ENCODE data around the gene TNRC6B. TPM values are rescaled to one million over a fixed set of nuclear protein-coding genes. Genes with fewer than 3 reads are reported as not detected.
A peak's percentile ranks its signal among the peaks of the same experiment; 100 is the strongest.

TNRC6B gene
- total RNA-seq, 1 experiment from 2014 or later = 58.1 TPM

GRCh38 chr22:40258501-40258915, 80.8 kb downstream of the TNRC6B start:
- H2BK12ac ChIP-seq (ENCODE audit: insufficient read length, low read depth, low read length) = no peak overlapping the region
- no peak overlapping the region for H2AFZ ChIP-seq (ENCODE audit: low read length)
- H4K91ac ChIP-seq (ENCODE audit: insufficient read length, low read depth, low read length) = no peak overlapping the region
- no peaks in the 10 kb centered on the region for H4K20me1 ChIP-seq (ENCODE audit: control insufficient read depth, insufficient read depth, insufficient read length)
- H4K8ac ChIP-seq (replicated peaks; ENCODE audit: insufficient read length, low read depth, low read length) = no peak overlapping the region
- H3K9me3 Mint-ChIP-seq = no peaks in the 10 kb centered on the region
- H3K9ac ChIP-seq (ENCODE audit: extremely low read depth, insufficient read length, low read length) = no peak overlapping the region
- H3K79me1 ChIP-seq (ENCODE audit: insufficient read depth, low read depth, low read length, poor library complexity, severe bottlenecking) = no peaks in the 10 kb centered on the region
- H3K4ac ChIP-seq (ENCODE audit: low read depth, low read length) = no peak overlapping the region
- H2BK120ac ChIP-seq (ENCODE audit: low read depth, low read length, poor library complexity, severe bottlenecking) = no peak overlapping the region
- H4K5ac ChIP-seq (ENCODE audit: insufficient read length, low read depth, low read length) = no peak overlapping the region
- no peak for DNase-seq
- H3K36me3 Mint-ChIP-seq (ENCODE audit: insufficient read depth in 1 of 3, low read depth in 3 of 3) = peaks cover 9 to 46% (median 35%) of the 10 kb centered on the region in 3 experiments; a peak in 6 of 7 replicates
- peaks cover 2 to 3% of the 10 kb centered on the region in 2 experiments; a peak in 2 of 4 replicates for H3K4me1 Mint-ChIP-seq
- H3K23ac ChIP-seq (ENCODE audit: insufficient read length, low read depth, low read length) = no peak overlapping the region
- no peaks in the 10 kb centered on the region for H3K27me3 ChIP-seq (ENCODE audit: insufficient read depth, low read length)
- H2BK5ac ChIP-seq (ENCODE audit: insufficient read length, low read length) = no peak overlapping the region
- no peaks in the 10 kb centered on the region for H3K23me2 ChIP-seq (ENCODE audit: insufficient read length, low read depth, low read length, poor library complexity, severe bottlenecking)
- no peak overlapping the region for H2BK20ac ChIP-seq (ENCODE audit: low read depth, low read length, poor library complexity, severe bottlenecking)
- H3K4me1 ChIP-seq (ENCODE audit: insufficient read depth, low read length) = no peaks in the 10 kb centered on the region
- H2BK15ac ChIP-seq (ENCODE audit: low read depth, low read length) = no peak overlapping the region
- H3K14ac ChIP-seq (ENCODE audit: insufficient read depth, low read length) = no peak overlapping the region
- no CpG with 5 or more reads among the region's 2 CpGs for WGBS (ENCODE audit: extremely low coverage, insufficient read length, low lambda C conversion rate)
- H3K56ac ChIP-seq (ENCODE audit: insufficient read length, low read depth, low read length) = no peak overlapping the region
- H3K27ac Mint-ChIP-seq = peak overlapping the region in 2 of 3 experiments; percentile 34 to 40; a peak in 4 of 7 replicates
- no peak for TF ChIP-seq CTCF (conservative IDR thresholded peaks at IDR 0.05)
- no peak overlapping the region for H3K4me2 ChIP-seq (ENCODE audit: insufficient read depth, insufficient read length, low read length)
- H3K18ac ChIP-seq (ENCODE audit: insufficient read length, low read depth, low read length) = no peak overlapping the region
- H2AK5ac ChIP-seq (ENCODE audit: insufficient read length, low read length) = no peak overlapping the region
- H3K79me2 ChIP-seq (ENCODE audit: insufficient read depth, low read length) = no peaks in the 10 kb centered on the region; the same call in 1 of the 2 replicates
- H3K27me3 Mint-ChIP-seq (ENCODE audit: low read depth) = no peaks in the 10 kb centered on the region
- no peak overlapping the region for H3T11ph ChIP-seq (ENCODE audit: low read length)
- no peaks in the 10 kb centered on the region for H3K9me3 ChIP-seq (ENCODE audit: control insufficient read depth, low read depth, low read length)
- no peak overlapping the region for H3K4me3 Mint-ChIP-seq
- no peak overlapping the region for H3K27ac ChIP-seq (ENCODE audit: insufficient read length, low read depth, low read length)

Data from H9 (cell line).